NCI-H2029 (cell line): ENCODE results near the gene PNPLA1.

Source experiments
- DNase-seq: peaks from one replicate; lab custom pipeline; 2025; lab: John Stamatoyannopoulos, UW

The PNPLA1 gene

DNA sequence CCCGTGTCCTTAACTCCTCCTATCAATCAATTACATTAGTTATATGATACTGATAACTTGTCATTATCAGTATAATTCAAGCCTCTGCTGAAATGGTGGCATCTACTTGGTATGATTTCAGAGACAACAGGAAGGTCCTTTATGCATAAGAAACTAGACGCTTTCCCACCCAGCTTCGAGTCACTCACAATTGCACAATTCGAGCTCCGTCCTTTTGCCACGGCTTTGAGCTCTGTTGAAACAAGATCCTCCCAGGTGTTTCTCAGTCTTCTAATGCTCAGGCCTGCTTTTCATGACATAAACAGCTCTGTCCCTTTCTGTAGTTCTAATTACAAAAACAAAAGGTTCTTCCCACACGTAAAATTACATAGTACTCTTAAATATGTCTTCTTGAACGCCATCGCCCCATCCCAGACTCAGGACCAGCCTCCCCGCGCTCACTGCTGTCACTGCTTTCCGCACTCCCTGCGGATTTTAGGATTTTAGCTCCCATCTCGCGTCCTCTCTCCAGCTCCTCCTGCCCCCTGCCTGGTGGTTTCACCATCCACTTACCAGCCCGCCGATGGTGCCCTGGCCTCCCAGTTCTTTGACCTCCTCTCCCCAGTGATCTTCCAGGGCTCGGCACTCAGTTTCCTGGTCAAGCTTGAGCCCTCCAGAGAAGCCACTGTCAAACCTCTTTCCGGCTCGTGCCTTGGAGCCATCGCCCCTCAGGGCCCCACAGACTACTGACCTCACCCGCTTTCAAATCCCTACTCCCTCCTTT, 23.2 kb upstream of the PNPLA1 start:
- DNase-seq = no peak

DNA sequence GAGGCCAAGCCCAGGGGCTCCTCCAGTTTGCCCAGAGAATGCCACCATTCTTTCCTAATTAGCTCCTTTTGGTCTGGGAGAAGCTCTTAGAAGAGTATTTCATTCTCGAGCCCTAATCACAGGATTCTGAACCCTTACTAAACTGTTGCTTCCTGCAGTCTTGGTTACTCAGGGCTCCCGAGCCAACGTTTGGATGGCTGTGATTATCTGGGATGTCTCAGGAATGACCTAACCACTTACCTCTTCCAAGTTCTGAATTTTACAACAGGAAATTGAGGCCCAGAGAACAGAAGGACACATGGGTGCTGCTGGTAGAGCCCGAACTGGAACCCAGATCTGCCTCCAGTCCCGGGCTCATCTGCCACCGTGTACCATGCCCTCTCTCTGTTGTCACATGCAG, 22.2 kb upstream of the PNPLA1 start:
- DNase-seq = no peak

GRCh38 chr6:36248980-36249379, 20.9 kb upstream of the PNPLA1 start:
- DNase-seq = no peak

- no peak for DNase-seq
These were observed 20.3 kb upstream of the PNPLA1 start for GRCh38 chr6:36249536-36249935.

DNA sequence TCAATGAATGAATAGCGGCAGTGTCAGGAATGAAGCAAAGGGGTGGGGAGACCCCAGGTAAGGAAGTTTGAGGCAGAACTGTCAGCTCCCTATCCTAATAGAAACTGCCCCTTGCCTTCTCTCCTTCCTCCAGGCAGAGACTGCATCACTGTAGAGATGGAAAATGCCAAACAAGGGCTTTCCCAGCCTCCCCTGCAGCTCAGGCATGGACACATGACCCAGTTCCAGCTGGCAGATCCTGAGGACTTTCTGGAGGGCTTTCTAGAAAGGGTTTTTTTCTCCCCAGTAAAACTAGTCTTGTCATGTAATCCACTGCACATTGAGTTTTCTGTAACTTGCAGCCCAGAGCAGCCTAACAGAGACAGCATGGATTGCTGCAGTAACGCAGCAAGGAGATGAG, 17.9 kb upstream of the PNPLA1 start:
- no peak for DNase-seq

DNA sequence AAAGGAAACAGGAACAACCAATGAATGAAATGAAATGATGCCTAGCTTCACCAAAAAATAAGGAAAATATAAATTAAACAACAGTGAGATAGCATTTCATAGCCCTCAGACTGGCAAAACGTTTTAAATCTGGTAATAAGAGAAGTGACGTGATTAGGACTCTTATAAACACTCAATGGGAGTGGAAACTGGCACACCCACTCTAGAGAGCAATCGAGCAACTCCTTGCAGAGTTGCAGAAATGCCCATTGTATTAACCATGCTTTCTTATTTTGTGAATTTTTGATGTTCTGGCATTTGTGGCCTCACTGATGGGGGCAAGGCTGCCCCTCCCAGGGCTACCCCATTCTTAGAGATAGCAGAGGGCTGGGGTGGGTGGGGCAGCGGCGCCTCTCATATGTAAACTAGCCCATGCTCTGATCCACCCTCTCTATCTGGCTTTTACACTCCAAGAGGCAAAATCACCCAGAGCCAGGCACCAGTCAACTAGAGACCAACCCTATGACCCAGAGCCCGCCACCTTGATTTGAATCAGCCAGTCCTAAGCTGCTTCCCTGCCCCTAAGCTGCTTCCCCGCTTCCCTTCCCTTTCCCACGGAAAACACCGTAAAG, 6.4 kb upstream of the PNPLA1 start:
- no peak for DNase-seq

DNA sequence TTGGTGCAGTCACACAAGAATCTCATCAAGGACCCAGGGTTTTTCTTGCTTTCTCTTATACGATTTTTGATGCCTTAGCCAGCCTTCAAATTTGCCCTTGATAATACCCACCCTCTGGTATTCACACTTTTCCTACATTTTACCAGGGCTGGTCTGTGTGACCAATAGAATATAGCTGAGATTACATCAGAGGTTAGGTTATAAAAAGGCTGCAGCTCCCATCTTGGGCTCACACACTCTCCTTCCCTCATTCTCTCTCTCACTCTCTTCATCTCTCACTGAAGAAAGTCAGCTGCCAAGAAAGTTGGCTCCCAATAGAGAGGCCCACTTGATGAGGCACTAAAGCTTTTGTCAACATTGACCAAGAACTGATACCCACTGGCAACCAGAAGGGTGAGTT, 4.1 kb upstream of the PNPLA1 start:
- no peak for DNase-seq

- no peak for DNase-seq
These were observed 2.8 kb upstream of the PNPLA1 start for GRCh38 chr6:36266913-36267644.

DNA sequence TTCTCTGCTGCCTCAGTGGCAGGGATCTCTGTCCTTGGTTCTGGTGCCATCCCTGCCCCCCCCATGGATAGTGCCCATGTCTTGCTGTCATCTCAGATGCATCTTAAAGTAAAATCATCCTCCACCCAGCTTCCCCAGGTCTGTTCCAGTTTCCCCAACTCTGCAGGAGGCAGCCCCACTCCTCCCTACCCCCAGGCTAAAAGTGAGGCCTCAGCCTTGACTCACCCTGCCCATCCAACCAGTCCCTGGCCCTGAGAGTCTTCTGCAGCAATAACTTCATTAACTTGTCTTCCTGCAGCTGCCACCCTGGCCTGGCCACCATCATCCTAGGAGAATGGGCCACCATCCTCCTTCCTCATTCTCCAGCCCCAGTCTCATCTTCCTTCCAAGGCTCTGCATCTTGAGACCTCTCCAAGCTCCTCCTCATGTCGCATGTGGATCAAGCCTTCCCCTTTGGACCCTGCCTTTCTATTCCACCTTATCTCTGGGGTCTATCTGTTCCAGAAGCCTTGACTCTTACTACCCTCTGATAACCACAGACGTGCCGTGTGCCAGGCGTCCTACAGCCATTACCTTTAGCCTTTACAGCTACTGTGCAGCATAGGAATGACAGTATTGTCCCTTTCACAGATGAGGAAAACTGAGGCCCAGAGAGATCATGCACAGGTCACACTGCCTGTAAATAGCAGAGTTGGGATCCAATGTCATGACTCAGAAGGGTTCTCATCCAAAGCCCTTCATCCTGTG, 2.0 kb upstream of the PNPLA1 start:
- DNase-seq = no peak

DNA sequence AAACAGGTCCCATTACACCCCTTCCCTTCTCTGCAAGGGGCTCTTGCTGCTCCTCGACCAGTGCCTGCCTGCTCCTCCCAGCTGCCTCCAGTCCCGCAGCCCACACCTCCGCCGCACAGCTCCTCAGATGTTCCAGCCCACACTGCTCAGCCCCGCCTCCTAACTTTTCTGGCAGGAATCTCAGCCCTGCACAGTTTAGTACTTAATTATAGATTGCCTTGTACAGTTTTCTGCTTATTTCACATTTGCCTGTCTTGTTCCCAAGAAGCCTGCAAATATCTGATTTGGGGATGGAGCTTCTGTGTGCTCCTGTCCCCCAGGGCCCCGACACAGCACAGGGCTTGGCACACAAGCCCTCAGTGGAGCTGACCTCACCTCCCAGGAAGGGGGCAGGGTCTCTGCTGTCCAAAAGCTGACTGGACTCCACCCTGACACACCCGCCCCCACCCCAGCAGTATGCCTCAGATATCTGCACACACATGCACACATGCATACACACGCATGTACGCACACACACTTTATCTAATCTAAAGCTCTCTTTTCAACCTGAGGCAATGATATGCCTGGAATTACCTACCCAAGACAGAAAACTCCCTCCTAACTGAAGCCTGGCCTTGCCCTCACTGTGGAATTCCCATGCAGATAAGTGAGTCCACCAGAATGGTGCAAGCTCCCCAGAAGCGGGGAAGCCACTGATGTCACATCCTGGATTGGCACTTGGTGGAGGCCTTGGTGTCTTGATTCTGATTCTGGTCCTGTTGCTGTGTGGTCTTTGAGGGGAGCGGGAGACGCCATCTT, 1.2 kb upstream of the PNPLA1 start:
- no peak for DNase-seq

- DNase-seq = no peak
These were observed 2.4 kb downstream of the PNPLA1 start for GRCh38 chr6:36272234-36272633.

GRCh38 chr6:36273067-36273466, 3.2 kb downstream of the PNPLA1 start:
- DNase-seq = no peak

DNA sequence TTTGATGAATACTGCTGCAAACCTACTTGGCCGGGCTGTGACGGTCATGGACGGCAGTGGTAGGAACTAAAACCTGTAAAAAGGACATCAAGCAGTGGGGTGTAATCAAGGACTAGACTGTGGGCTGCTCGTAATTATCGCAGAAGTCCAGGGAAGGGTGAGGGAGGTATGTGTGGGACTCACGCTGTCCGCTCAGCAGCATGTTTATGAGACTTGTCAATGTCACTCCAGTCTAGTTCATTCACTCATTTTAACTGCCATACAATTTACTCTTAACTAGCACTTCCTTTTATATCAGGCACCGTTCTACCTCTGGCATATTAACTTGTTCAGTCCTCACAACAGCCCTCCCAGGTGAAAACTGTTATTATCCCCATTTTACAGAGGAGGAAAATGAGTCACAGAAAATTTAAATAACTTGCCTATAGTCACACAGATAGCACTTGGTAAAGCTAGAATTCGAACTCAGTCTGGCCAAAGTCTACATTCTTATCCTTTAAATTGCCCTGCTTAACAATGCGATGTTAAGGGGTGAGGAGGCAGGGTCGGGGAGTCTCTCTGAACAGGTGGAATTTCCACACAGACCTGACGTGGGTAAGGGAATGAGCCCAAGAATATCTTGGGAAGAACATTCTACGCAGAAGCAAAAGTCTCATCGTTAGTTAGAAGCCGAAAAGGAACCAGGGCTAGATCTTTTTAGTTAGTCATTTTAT, 4.1 kb downstream of the PNPLA1 start:
- DNase-seq = no peak

DNA sequence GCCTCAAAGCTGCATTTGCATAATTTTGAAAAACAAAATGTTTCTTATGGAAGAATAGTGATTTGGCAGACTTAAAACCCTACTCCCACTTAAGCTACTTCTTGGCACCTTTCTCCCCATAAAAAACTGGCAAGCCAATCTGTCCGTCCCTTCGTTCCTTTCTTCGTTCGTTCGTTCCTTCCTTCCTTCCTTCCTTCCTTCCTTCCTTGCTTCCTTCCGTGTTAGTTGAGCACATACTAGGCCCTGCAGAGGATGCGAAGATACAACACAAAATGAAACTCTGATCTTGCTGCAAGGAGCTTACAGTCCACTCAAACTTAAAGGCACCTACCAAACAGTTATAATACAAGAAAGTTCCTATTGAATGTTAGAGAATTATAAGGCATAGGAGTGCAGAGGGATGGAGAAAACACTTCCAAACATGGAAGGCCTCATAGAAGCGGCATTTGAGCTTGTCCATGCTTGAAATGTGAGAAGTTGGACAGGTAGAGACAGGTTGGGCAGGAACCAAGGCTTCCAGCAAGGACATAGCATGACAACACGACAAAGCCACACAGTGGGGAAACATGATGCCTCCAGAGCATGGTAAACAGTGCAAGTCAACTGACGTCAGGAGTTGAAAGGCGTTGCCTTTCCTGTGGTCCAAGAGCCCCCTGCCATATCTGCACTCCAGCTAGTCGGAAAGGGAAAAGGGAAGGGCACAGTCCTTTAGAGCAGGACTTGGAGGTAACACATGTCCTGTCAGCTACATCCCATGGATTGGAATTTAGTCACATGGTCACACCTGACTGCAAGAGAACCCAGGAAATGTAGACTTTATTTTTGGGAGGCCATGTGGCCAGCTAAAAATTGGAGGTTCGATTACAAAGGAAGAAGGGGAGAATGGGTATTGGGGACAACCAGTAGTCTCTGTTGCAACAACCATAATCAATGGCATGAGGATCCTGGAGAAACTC, 7.0 kb downstream of the PNPLA1 start:
- peak; percentile 68 for DNase-seq

DNA sequence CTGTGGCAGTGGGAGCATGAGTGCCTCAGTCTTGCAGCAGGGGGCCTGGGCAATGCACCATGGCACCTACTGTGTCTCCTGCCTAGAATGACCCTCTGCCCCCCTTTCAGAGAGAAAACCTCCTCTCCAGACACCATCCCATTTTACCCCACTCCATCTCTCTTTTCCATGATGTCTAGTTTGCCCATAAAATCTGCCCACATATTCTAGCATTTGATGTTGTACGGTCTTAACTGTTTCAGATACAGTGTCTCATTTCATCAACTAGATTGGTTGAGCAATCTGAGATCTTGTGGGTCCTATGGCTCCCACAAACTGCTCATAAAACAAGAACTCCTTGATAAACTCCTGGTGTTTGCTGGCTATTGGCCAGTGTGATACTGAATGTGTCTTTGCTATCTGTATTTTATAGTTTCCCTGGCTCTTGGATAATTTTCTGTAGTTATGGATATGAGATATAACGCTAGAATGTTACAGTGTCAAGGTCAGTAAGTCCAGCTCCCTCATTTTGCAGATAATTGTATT, 8.1 kb downstream of the PNPLA1 start:
- DNase-seq = no peak

- DNase-seq = no peak
These were observed 10.6 kb downstream of the PNPLA1 start for GRCh38 chr6:36280467-36280866.

- no peak for DNase-seq
These were observed 11.1 kb downstream of the PNPLA1 start for GRCh38 chr6:36280983-36281382.

GRCh38 chr6:36283608-36284007, 13.7 kb downstream of the PNPLA1 start:
- DNase-seq = no peak

DNA sequence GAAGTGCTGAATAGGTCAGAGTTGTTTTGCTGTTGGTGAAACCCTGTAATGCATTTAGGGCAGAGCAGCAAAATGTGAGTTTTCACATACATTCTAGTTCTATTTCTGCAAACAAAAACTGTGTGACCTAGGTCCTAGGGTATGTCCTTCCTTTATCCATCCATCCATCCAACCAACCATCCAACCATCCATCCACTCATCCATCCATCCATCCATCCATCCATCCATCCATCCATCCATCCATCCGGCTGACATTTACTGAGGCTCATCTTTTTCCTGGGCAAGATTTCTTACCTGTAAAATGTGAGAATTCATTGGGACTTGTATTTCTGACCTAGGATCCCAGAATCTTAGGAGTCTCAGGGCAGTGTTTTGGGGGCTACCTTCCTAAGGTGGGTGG, 14.5 kb downstream of the PNPLA1 start:
- no peak for DNase-seq
